PFSK-1 (cell line): Measurements from ENCODE around the gene MVP.

Source experiments
- FOXP2 ChIP-seq: optimal IDR thresholded peaks from 2 replicates; pipeline ENCODE3; 2011; ENCODE audit warnings: borderline replicate concordance, control low read depth, inconsistent platforms; ENCODE audit not compliant: insufficient read depth; ENCODE audit errors: extremely low read length, extremely low read depth
- POLR2AphosphoS5 ChIP-seq: IDR thresholded peaks from 2 replicates; pipeline ENCODE4 v1.6.1; 2012; ENCODE audit warnings: low read depth, mild to moderate bottlenecking, control low read depth, low read length, moderate library complexity
- SIN3A ChIP-seq: IDR thresholded peaks from 2 replicates; pipeline ENCODE4 v1.6.1; 2012; ENCODE audit warnings: mild to moderate bottlenecking, low read length, moderate library complexity, borderline replicate concordance; ENCODE audit not compliant: insufficient read depth
- TAF1 ChIP-seq: IDR thresholded peaks from 2 replicates; pipeline ENCODE4 v1.6.1; 2012; ENCODE audit warnings: low read length, control low read depth, borderline replicate concordance; ENCODE audit not compliant: insufficient read depth
- TF ChIP-seq, protein P1 (sequence below), 2 experiments: IDR thresholded peaks; 2 replicates each; pipeline versions ENCODE4 v1.6.1 to v1.8.0; 2011 to 2012; ENCODE audit warnings: low read depth in 2 of 2, low read length in 2 of 2, control low read depth in 1 of 2, inconsistent platforms in 1 of 2, mild to moderate bottlenecking in 1 of 2, moderate library complexity in 1 of 2; ENCODE audit not compliant: insufficient read depth in 1 of 2

Gene MVP

DNA sequence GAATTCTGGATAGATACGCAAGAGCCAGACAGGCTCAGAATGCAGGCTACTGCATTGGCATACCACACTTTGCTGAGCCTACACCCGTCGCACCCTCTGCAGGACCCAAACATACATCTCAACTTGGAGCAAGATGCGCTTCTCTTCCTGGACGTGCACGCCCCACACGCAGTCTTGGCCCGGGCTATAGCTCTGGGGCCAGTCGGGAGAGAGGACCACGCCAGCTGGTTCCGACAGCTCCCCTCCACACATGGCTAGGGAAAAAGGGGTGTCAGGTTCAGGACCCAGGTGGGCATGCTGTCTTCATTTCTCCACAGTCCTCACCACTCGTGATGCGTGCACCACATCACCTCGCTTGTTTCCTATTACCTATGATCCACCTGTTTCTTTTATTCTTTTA lies 57.9 kb downstream of the MVP start:
- TF ChIP-seq, protein P1, sequence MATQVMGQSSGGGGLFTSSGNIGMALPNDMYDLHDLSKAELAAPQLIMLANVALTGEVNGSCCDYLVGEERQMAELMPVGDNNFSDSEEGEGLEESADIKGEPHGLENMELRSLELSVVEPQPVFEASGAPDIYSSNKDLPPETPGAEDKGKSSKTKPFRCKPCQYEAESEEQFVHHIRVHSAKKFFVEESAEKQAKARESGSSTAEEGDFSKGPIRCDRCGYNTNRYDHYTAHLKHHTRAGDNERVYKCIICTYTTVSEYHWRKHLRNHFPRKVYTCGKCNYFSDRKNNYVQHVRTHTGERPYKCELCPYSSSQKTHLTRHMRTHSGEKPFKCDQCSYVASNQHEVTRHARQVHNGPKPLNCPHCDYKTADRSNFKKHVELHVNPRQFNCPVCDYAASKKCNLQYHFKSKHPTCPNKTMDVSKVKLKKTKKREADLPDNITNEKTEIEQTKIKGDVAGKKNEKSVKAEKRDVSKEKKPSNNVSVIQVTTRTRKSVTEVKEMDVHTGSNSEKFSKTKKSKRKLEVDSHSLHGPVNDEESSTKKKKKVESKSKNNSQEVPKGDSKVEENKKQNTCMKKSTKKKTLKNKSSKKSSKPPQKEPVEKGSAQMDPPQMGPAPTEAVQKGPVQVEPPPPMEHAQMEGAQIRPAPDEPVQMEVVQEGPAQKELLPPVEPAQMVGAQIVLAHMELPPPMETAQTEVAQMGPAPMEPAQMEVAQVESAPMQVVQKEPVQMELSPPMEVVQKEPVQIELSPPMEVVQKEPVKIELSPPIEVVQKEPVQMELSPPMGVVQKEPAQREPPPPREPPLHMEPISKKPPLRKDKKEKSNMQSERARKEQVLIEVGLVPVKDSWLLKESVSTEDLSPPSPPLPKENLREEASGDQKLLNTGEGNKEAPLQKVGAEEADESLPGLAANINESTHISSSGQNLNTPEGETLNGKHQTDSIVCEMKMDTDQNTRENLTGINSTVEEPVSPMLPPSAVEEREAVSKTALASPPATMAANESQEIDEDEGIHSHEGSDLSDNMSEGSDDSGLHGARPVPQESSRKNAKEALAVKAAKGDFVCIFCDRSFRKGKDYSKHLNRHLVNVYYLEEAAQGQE (IDR thresholded peaks at IDR 0.05; ENCODE audit: insufficient read depth in 1 of 2, low read depth in 2 of 2, low read length in 2 of 2) = no peak
- TF ChIP-seq POLR2AphosphoS5 (no peak), SIN3A (no peak), TAF1 (no peak), FOXP2 (no peak)

DNA sequence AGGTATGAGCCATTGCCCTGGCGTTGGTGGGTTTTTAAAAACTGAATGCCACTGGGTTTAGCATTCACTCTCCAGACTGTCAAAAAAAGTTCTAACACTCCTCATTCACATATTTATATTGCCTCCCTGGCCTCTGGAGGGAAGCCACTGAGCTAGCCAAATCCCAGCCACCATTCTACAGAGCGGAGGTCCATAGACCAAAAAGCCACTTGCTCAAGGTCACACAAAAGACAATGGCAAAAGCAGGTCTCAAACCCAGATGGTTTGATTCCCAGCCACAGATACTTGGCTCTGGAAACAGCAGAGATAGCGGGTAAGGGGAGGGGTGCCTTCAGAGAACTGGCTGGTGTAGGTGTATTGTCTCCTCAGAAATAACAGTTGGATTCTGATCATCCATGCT lies 60.8 kb downstream of the MVP start:
- TF ChIP-seq SIN3A = no peak

DNA sequence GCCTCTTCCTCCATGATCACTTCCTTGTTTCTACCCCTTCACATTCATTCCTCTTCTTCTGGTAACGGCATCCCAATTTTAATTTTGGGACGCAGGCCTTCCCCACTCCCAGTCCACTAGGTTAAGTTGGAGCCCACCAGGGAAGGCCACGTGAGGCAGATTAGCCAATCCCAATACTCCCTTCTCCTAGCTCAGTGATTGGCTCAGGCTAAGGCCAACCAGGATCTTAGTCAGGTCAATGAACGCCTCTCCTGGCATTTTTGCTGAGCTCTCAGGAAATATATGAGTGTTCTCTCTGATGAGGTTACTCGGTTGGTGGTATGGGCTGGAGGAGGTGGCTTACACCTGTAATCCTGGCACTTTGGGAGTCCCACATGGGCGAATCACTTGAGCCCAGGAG lies 63.7 kb downstream of the MVP start:
- TF ChIP-seq SIN3A = no peak
- no peak for TF ChIP-seq POLR2AphosphoS5
- TF ChIP-seq FOXP2 = no peak
- TF ChIP-seq, protein P1 (IDR thresholded peaks at IDR 0.05; ENCODE audit: insufficient read depth in 1 of 2, low read depth in 2 of 2, low read length in 2 of 2) = no peak
- TF ChIP-seq TAF1 = no peak

DNA sequence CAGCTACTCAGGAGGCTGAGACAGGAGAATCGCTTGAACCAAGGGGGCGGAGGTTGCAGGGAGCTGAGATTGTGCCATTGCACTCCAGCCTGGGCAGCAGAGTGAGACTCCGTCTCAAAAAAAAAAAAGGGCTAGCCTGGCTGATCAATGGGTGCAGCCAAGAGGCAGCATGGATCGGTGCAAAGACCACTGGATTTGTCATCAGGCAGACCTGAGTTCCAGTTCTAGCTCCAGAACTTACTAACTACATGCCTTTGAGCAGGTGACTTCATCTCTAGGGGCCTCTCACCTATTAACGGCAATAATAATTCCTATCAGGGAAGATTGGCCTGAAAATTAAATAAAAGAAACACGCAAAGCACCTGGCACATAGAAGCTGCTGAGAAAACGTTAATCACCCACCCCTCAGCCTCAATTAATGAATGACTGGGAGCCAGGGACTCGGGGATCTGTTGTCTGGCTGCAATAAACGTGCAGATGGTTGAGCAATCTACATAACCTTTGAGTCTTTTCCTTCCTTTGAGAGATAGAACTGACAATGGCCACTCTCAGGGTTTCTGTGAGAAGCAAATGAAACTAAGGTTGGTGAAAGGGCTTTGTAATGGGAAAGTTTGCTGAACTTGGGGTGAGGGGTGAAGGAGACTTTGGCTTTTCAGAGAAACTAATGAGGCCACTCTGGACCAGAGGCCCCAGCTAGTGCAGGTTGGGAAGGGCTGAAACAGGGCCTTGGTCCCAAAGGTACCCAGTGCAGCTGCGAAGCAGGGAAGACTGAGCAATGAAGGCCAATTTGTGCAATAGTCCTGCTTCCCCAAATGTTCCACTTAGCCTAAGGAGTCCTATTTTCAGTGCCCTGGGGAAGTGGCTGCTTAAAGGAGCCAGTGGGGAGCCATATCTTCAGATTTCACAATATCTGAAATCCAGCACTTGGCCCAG lies 71.5 kb downstream of the MVP start:
- TF ChIP-seq TAF1 (no peak), FOXP2 (no peak), SIN3A (no peak), POLR2AphosphoS5 (no peak)
- TF ChIP-seq, protein P1 (IDR thresholded peaks at IDR 0.05; ENCODE audit: insufficient read depth in 1 of 2, low read depth in 2 of 2, low read length in 2 of 2) = no peak

DNA sequence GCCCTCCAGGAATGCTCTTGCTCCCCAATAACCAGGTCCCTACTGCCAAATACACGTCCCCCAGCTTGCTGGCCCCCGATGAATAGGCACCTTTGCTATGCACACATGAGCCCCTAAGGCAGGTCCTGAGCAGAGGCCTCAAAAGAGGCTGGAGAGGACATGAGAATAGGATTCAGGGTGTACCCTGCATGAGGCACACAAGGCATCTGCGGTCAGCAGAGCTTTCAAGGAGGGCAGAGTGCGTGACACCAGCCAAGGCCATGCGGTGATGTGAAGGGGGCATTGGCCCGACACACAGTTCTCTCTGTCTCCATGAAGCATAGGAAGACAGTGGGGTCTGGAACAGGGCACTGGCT lies 72.2 kb downstream of the MVP start:
- TF ChIP-seq TAF1 = no peak
- TF ChIP-seq SIN3A = no peak

DNA sequence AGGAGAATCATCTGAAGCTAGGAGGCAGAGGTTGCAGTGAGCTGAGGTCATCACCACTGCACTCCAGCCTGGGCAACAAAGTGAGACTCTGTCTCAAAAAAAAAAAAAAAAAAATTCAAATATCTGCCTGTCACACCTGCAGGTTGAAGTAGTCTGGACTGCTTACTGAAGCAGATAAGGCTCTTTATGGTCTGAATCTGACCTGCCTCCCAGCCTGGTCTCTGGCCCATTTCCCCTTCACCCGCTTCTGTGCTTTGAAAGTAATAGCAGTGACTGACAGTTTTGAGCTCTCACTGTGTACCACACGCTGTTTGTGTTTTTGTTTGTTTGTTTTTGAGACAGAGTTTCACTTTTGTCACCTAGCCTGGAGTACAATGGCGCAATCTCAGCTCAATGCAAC lies 73.3 kb downstream of the MVP start:
- no peak for TF ChIP-seq FOXP2
- no peak for TF ChIP-seq TAF1
- no peak for TF ChIP-seq SIN3A
- no peak for TF ChIP-seq POLR2AphosphoS5
- TF ChIP-seq, protein P1 (IDR thresholded peaks at IDR 0.05; ENCODE audit: insufficient read depth in 1 of 2, low read depth in 2 of 2, low read length in 2 of 2) = no peak
